ENCODE data around the gene MVB12B.
"Not testable (repeated sequence)": the region's sequence is repeated elsewhere in the genome, so short reads cannot be mapped to it uniquely, and the experiment has no call there.

The MVB12B gene

DNA sequence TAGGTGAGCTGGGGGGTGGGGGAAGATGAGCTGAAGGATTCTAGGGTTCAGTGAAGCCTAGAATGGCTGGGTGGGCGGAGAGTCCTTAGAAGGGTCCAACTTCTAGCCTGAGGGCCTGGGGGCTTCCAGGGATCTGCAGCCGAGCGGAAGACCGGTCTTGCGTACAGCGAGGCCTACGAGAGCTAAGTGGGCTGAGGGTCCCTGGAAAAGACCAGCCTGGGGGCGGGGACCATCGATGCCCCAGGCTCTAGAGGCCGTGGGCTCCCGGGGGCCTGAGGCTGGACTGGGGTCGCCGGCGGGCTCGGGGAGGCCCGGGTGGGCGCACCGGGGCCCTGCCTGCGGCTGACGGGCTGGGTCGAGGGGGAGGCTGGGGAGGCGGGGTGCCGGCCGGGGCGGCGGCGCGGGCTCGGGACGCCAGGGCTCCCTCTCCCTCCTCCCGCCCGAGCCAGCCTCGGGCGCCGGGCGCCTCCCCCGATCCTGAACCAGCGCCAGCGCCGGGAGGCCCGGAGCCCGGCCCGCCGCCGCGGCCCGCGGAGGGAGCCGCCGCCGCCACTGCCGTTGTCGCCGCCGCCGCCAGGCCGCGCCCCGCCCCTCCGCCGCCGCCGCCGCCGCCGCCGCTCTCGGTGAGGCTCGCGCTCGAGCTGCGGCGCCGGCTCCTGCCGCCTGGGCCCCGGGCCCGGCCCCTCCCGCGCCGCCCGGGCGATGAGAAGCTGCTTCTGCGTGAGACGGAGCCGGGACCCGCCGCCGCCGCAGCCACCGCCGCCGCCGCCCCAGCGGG lies at the start of gene MVB12B:
Gene MVB12B, plus strand, starts transcription at position 602 of the 778 bp plus-strand sequence. Its CDS starts 101 bp downstream, at position 703.
- peak in 1 of 2 experiments; percentile 19 for DNase-seq

DNA sequence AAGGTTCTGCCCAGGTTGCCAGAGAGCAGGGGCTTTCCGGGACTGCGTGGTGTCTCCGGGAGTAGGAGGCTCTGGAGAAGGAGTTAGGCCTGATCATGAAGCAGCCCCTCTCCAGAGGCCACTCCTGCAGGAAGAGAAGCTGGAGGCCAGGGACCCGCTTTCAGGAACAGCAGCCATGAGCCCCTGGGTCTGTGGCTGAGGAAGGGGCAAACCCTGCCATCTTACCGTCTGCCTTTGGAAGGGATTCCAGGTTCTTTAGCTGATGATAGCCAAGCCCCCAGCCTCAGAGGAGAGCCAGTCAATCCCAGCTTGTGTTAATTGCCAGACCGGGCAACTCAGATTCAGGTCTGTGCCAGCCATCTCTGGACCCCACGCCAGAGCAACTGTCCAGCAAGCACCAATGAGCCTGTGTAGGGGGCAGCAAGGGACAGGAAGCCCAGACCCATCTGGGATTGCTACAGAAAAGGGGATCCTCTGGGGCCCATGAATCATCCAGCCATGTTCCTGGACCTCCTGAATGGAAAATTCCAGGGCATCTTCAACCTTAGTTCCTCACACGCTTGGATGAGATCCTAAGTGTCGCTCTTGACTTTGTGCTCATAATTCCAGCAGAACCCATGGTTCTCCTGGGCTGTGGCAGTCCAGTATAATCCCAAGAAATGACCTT lies 42.7 kb upstream of the MVB12B start:
- DNase-seq = no peak

- DNase-seq = not testable (repeated sequence)
These were observed 41.0 kb upstream of the MVB12B start for GRCh38 chr9:126285652-126286051.

DNA sequence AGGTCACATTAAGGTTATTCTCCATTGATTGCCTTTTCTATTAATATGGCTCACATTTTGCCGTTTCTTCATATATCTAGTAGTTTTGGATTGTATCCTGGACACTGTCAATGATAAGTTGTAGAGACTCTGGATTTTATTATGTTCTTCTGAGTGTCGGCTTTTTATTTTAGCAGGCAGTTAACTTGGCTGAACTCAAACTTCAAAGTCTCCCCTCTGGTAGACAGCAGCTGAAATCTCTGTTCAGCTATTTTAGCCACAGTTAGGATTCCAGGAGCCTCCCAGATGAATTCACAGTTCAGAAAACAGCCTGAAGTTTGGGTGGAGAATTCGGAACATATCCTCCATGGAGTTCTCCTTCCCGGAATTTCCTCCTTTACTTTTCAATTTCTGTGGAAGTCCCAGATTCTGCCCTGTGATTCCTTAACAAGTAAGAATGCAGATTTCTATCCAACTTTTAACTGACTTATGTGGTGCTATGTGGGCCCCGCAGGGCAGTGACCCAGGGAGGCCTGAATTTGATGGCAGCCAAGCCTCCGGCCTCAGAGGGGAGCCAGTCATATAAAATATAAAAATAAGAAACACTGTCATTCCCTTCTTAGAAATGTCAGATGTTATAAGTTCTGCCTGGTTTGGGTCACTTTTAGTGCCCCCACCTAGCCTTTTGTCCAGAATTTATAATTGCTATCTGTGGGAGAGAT lies 39.3 kb upstream of the MVB12B start:
- no peak for DNase-seq

- DNase-seq = no peak
These were observed 35.8 kb upstream of the MVB12B start for GRCh38 chr9:126290871-126291270.

GRCh38 chr9:126291925-126292324 lies 34.7 kb upstream of the MVB12B start:
- DNase-seq = no peak

DNA sequence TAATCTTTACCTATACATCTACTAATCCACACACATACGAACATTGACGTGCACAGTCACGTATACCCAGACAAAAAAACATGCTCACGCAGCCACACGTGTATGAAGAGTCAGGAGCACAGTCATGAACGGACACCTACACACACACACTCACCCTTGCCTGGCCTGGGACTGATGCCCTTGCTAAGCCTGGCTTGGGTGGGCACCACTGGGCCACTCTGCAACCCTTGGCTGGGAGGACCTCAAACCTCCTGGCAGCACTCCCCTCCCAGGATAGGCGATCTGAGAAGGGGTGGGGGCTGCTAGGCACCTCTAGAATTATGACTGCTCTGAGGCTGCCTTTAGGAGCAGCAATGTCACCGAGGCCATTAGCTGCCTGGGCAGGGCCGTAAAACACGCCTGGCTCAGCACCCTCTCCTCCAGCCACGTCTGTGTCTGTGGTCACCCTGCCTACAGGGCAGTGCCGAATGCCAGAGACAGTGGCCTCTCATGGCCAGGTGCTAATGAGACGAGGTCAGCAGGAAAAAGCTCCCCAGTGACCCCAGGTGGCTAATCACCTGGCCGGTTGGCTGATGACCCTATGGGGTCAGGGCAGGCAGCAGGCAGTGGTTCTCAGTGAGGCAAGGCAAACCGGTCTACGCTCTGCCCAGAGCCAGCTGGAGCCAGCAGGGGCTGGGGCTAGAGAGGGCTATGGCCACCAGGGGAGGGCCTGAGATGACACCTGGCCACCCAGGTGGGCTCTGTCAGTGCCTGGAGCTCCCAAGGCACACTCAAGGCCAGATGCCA lies 33.7 kb upstream of the MVB12B start:
- DNase-seq = no peak

- no peak for DNase-seq
These were observed 33.1 kb upstream of the MVB12B start for GRCh38 chr9:126293522-126293889.

DNA sequence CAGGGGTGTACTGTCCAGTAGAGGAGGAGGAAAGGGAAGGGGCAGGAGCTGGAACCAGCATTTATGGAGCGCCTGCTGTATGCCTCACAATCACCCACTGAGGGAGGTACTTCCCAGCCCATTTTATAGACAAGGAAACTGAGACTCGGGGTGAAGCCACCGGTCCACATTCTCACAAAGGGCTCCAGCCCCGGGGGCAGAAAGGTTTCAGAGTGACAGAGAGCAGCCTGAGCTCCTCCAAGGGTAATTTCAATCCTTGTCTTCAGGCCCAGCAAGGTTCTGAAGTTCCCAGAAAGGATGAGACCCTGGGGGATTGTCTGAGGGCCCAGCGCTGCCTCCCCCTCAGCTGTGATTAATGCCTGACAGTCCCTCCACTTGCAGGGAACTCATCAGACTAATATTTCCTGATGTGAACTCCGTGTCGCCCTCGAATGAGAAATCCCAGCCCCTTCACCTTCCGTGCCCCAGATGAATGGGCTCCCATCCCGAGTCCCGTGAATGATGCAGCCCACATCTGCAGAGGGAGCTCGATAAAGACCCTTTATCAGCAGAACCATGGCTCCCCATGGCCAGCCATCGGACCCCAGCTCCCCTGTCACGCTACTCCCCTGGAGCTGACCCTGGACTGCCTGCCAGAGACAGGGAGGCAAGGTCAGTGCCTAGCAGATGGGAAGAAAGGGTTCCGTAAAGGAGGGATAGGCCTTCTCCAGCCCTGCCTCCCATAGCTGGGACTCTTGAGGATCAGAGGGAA lies 32.1 kb upstream of the MVB12B start:
- no peak for DNase-seq

- DNase-seq = no peak
These were observed 31.5 kb upstream of the MVB12B start for GRCh38 chr9:126295082-126295477.

- DNase-seq = no peak
These were observed 31.1 kb upstream of the MVB12B start for GRCh38 chr9:126295516-126295915.

GRCh38 chr9:126295936-126296600 lies 30.6 kb upstream of the MVB12B start:
- no peak for DNase-seq

DNA sequence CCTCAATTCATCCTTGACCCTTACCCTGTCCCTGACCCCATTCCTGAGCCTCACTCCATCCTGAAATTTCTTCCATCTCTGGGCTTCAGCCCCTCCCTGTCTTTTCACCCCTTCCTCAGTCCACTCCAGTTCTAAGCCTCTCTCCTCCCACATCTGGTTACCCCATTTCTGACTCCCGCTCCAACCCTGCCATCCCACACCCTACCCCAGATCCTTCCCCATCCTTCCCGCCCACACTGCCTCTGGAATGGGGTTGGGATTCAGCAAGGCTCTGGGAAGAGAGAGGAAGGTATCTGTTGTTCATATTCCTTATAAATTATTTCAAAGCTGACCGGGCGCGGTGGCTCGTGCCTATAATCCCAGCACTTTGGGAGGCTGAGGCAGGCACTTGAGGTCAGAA lies 29.9 kb upstream of the MVB12B start:
- no peak for DNase-seq

DNA sequence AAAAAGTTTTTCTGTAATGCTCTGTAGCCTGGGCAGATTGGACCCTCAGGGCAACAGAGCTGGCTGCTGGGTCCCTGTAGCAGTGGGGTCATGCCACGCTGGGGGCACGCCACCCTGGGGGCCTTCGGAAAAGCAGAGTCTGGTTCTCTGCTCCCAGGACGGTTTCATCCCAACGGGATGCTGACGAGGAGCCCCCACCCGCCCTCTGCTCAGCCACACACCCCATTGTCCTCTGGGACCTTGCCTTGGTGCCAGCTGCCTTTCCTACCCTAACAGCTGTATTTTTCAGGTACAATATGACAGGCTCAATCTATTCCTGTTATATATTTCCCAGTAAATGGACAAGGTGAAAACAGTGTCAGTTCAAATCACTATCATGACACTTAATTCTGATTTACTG lies 29.0 kb upstream of the MVB12B start:
- no peak for DNase-seq

- DNase-seq = no peak
These were observed 28.4 kb upstream of the MVB12B start for GRCh38 chr9:126298063-126298801.

DNA sequence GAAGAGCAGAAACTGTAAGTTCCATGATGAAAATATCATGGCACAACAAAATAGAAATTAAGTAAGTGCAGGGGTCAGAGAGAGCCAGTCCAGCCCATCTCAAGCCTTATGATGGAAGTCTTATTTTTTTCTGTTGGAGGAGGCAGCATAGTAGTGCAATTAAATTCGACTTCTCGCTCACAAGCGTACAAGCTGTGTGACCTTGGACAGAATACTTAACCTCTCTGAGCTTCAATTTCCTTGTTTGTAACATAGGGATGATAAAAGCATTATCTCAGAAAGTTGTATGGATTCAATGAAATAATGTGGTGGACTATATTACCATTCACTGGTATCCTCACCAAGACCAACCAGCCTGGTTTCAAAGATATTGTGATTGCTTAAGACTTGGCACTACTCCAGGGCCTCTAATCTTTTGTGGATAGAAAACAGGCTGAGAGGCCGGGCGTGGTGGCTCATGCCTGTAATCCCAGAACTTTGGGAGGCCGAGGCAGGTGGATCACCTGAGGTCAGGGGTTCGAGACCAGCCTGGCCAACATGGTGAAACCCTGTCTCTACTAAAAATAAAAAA lies 26.8 kb upstream of the MVB12B start:
- DNase-seq = no peak

- no peak for DNase-seq
These were observed 25.4 kb upstream of the MVB12B start for GRCh38 chr9:126301196-126301595.

DNA sequence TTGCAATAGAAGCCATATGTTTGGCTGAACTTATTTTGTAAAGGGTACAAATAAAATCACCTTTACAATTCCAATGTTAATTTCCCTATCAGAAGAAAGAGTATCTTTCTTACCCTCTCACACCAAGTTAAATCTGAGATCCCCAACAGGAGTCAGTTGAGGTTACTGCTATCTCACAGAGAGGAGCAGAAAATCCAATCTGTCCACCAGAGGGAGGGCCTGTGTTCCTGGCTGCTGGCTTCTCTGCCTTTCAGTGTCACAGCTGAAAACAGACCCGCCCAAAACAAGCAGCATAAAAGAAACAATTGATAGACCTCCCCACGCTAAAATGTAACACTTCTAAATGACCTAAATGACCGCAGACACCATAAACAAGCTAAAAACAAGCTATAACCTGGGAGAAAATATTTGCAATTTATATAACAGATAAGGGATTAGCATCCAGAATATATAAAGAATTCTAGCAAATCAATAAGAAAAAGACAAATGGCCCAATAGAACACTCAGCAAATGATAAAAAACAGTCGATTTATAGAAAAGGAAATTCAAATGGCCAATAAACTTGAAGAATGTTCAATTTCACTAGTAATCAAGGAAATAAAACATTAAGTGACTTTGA lies 24.5 kb upstream of the MVB12B start:
- DNase-seq = no peak

DNA sequence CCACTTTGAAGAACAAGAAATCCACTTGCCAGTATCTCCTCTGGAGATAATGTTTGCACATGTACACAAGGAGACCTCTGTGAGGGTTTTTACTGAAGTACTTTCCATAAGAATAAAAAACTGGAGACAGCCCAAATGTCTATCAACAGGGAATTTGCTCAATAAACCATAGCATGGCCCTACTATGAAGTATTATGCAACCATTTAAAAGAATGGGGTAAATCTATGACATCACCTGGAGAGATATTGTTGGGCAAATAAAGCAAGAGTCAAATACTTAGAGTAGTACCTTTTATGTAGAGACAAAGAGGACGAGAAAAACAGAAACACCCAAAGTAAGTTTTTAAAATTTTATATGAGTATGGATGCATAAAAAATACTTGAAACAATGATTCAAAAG lies 23.9 kb upstream of the MVB12B start:
- DNase-seq = no peak

GRCh38 chr9:126303488-126303887 lies 23.1 kb upstream of the MVB12B start:
- no peak for DNase-seq

Measured in NCI-H1930 (cell line).